Jurkat, Clone E6-1 (cell line): Measurements from ENCODE around the gene BRSK2.

Experiments
- DNase-seq: peaks from one replicate; pipeline ENCODE4 v3.0.0-alpha.2; 2011; ENCODE audit warnings: low read depth, low spot score
- H3K4me3 ChIP-seq: 2 replicates; pipeline ENCODE4 v1.5.1; 2011; ENCODE audit warnings: mild to moderate bottlenecking, low read length, control low read depth, moderate library complexity

The BRSK2 gene

DNA sequence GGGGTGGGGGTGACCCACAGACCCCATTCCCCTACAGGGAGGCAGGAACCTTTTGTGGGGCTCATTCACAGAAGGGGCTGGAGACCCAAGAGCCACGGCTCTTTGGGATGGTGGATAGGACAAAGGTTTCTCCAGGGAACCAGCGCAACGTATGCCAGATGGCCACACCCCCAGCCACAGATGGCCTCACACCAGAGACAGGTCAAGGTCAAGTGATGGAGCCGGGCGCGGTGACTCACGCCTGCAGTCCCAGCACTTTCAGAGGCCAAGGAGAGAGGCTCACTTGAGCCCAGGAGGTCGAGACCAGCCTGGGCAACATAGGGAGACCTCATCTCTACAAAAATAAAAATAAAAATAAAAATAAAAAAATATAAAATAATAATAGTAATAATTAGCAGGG, 17.1 kb upstream of the BRSK2 start:
- no peak overlapping the region for H3K4me3 ChIP-seq
- no peak for DNase-seq

DNA sequence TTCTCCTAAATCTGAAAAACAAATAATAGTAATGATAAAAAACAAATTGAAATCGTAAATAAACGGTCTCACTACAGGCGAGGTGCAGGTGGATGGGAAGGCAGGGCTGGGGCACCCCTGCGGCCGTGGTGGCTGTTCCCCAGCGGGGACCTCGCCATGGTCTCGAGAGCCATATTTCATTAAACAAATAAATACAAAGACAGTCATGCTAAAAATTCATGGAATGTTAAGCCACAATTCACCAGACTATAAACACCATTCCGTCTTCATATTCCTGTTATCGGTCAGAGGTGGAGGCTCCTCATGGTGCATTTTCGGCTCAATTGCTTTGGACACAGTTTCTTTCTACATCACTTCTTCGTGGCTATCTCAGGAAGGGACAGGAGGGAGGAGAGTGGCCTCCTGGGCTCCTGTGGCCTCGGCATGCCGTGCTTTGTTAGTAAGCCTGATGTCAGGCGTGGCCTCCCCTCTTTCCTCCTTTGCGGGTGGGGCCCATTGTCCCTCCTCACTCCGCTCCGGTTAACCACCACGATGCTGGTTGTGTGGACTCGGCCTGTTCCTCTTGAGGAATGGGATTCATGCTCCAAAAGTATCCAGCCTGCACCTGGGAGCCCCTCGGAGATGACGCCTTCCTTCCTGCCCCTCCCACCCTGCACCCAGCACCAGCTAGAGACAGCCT, 16.1 kb upstream of the BRSK2 start:
- no peak for DNase-seq
- no peak overlapping the region for H3K4me3 ChIP-seq

DNA sequence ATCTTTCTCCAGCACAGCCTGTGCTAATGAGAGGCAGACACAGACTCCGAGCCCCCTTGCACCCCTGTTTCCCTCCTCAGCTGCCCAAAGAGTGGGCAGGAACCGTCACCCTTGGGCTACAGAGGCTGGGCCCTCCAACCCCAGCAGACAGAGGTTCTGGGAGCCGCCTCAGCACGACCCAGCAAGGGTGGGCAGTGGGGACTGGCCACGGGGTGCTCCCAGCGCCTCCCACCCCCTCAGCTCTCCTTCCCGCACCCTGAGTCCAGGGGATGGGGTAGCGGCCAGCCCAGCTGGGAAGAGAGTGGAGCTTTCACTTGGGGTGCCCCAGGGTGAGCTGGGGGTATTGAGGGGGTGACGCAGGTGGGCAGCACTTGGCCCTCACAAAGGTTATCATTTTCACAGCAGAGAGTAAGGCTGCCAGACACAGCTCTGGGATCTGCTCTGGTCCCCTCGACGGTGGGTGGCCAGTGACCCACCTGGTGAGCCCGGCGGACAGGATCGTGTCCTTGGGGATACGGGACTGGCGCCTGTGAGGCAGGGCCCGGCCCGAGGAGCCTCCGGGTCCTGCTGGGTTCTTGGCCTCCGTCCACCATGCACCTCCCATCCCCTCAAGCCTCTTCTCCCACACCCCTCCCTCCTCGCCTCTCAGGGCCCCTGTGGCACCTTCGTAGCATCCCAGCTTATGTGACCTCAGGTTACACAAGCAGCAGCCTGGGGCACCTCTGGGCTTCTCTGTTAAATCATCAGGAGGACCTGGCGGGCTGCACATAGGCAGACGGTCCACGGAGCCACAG, 14.4 kb upstream of the BRSK2 start:
- DNase-seq, result no peak
- no peak overlapping the region for H3K4me3 ChIP-seq

DNA sequence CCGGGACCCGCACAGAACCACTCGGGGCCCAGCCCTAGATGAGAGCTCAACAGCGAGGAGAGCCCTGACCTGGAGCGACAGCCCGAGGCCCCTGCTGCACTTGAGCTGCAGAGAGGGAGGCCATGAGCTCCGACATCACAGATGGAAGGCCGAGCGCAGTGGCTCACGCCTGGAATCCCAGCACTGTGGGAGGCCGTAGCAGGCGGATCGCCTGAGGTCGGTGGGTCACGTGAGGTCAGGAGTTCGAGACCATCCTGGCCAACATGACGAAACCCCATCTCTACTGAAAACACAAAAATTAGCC, 13.8 kb upstream of the BRSK2 start:
- no peak overlapping the region for H3K4me3 ChIP-seq
- DNase-seq, result no peak

DNA sequence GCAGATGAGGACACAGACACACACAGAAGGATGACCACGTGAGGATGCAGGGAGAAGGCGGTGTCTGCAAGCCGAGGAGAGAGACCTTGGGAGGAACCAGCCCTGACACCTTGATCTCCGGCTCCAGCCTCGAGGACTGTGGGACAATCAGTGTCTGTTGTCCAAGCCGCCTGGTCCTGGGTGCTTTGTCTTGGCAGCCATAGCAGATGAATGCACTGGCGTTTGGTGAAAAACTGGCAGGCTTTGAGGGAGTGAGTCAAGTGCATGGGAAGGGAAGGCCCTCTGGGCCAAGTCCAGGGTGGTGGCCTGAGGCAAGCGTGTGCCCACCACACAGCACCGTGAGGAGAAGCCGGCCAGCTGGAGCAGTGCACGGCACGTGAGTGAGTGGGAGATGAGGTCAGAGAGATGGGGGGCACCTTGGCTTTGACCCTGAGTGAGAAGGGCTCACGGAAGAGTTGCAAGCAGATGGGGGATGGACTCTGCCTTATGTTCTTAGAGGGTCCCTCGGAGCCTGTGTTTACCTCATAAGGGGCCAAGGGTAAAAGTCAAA, 12.4 kb upstream of the BRSK2 start:
- DNase-seq, result no peak
- no peak overlapping the region for H3K4me3 ChIP-seq

DNA sequence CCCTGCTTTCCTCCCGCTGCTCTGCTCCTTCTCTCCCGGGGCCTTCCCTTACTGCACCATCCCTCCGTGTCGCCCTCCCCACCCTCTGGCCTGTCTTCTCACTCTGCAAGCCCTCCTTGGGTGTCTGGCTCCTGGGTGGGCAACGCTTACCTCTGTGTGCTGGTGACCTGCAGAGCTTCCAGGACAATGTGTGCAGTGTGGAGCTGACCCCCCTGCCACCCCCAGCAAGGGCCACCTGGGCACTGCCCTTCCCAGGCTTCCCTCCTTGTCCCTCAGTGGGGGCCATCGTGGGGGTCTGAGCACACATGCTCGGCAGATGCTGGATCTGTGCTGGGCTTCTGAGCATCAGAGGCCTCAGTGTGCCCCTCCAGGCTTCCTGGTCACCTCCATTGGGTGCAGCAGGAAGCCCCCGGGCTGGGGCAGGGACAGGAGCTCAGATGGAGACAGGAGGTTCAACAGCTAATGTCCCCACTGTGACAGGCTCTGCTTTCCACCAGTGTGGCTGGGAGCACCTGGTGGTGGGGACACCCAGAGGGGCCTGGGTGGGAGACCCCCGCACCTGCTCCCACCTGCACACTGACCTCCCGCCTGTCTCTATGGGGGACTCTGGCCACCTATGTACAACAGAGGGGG, 7.8 kb upstream of the BRSK2 start:
- H3K4me3 ChIP-seq, result no peak overlapping the region
- DNase-seq, result no peak

DNA sequence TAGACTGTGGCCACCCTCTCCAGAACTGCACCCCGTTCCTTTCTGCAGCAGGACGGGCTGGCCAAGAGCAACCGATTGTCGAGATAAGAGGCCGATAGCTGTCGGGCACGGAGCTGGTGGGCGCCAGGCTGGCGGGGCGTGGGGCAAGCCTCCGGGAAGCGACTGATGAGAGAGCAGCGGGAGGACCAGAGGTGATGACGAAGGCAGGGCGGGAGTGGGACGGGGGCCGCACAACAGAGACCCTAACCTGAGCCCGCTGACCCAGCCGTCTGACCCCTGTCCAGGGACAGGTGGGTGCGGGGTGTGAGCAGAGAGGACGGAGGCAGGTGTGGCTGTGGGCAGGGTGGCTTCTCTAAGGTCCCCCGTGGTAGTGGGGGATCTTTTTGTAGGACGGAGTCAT, 7.3 kb upstream of the BRSK2 start:
- H3K4me3 ChIP-seq, result peak overlapping the region; percentile 50
- no peak for DNase-seq

DNA sequence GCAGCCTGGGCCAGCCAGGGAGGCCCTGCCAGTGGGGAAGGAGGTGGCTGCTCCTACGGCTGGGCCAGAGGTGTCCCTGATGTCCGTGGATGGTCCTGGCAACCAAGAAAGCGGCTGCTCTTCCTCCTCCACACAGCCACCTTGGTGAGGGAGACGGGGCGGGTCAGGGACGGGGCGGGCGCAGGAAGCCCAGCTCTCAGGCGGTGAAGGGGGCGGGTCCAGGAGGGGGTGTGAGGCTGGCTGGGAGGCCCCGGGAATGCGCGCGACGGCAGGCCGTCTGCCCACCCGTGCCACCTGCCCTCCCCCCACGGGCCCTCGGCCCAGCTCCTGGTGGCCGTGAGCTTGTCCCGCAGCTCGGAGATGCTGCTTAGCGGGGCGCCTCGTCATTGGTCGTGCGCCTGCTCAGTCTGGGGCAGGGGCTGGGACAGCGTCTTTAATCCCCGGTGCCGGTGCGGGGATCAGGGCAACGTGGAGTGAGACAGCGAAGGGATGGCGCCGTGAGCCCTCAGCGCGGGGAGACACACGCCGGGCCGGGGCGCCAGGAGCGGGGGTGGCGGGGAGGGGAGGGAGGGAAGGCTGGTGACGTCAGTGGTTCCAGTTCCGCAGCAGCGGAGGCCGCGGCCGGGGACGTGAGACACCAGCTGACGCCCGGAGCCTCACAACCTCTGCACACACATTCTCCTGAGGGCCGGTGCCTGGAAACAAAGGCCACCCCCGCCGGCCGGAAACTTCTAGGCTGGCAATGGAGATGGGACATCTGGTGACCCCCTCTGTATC, 6.7 kb upstream of the BRSK2 start:
- H3K4me3 ChIP-seq, result peak overlapping the region; percentile 50
- peak; percentile 35 for DNase-seq

DNA sequence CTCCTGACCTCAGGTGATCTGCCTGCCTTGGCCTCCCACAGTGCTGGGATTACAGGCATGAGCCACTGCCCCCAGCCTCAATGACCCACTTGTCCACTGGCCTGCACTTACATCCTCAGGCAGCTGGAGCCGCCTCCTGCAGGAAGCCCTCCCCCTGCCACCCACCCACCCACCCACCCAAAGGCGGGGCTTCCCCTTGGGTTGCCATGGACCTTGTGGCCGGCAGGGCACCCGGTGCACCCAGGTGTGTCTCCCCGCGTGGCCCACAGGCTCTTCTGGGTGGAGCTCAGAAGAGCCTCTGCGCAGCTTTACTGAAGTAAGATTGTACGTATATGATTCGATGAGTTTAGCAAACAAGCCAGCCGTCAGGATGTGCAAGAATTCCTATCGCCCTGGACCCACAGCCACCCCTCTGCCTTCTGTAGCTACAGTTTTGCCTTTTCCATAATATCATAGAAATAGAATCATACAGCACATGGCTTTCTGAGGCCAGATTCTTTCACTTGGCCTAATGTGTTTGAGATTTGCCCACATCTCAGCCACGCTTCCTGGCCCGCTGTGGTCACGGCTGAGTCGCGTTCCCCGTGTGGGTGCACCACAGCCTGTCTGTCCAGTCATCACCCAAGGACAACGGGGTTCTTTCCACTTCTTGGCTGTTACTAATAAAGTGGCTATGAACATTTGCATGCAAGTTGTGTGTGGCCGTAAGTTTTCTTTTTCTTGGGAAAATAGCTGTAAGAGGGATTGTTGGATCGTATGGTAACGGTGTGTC, 5.3 kb upstream of the BRSK2 start:
- no peak overlapping the region for H3K4me3 ChIP-seq
- no peak for DNase-seq

DNA sequence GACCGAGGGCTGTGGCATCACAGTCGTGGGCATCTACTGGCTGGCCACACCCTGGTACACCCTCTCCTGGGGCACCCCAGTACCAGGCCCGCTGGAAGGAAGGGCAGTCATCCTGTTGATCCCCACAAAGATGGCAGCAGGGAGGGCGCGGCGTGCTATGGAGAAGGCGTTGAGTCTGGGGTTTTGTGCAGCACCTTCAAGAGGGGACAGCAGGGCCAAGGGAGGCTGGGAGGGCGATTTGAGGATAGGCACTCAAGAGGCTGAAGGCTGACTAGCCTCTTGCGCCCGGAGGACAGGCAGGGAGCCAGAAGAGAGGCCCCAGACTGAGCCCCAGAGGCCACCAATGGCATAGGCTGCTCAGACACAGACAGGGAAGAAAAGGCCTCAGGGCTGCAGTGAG, 2.2 kb upstream of the BRSK2 start:
- DNase-seq, result no peak
- no peak overlapping the region for H3K4me3 ChIP-seq

DNA sequence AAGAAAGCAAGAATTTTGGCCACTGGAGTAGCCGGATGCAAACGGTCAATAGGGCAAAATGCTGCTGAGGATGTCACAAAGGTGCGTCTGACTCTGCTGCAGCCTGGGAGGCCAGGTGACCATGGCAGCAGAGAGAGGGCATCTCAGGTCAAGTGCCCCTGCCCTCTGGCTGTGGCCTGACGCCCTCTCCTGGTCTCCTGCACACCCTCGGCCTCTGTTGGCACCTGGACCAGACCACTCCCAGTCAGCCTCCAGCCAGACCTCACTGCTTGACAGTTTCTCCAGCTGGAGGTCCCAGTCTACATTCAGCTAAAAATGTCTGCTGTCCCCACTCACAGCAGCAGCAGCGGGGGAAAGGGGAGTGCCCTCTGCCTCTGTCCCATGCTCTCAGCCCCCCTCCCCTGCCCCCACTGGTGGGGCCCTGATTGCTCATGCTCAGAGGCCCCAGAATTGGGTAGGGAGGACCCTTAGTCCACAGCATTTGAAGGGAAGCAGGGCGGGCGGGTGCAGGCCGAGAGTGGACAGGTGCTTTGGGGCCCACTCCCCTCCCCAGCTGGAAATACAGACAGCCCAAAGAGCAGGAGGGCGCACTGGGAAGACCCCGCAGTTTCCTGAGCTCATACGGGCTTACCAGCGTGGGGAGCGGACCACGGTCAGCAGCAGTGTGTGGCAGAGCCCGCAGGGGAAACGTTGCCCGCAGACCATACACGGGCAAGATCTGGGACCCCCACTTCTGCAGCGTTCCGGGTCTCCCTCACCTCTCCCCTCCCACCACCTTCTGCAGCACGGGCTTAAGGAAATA, 1.6 kb upstream of the BRSK2 start:
- DNase-seq, result no peak
- H3K4me3 ChIP-seq, result no peak overlapping the region

DNA sequence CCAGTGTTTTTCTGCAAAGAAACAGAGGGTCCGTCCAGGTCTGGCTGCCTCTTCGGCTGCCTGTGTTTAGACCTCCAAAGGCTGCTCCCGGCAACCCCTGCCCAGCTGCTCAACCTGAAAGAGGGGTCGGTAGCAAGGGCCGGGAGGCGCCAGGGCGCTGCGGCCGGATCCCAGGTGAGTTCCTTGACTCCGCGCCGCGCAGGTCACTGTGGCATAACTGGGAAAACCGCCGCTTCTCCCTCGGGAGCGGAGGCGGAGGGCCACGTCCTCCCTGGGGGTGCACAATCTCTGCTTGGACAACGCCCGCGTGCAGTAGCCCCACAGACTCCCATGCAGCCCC, 1.0 kb upstream of the BRSK2 start:
- no peak for DNase-seq
- peak overlapping the region; percentile 53 for H3K4me3 ChIP-seq

DNA sequence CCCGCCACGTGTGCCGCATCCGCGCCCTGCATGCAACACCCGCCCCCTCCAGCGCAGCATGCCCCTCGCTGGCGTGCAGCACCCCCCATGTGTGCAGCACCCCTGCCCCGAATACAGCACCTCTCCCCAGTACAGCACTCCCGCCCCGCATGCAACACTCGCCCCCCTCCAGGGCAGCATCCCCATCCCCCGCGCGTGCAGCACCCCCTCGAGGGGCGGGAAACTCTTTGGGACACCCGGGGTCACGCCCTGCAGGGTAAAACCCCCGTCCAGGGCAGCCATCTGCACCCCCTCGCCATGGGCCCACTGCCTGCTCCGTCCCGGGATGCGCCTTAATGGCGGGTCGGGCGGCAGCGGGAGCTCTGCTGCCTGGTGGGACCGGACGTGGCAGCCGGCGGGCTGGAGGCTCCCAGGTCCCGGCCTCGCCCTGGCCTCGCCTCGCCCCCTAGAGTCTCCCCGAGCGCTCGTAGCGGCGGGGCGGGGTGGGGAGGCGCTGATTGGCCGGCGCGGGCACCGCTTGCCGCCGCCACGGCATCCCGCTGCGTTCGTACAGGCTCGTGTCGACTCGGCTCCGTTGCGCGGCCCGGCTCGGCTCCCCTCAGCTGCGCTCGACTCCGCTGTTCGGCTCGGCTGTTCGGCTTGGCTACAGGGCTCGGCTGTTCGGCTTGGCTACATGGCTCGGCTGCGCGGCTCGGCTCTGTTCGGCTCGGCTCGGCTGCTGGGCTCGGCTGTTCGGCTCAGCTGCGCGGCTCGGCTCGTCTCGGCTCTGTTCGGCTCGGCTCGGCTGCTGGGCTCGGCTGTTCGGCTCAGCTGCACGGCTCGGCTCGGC, 417 bp upstream of the BRSK2 start:
- peak overlapping the region; percentile 53 for H3K4me3 ChIP-seq
- peak; percentile 89 for DNase-seq

DNA sequence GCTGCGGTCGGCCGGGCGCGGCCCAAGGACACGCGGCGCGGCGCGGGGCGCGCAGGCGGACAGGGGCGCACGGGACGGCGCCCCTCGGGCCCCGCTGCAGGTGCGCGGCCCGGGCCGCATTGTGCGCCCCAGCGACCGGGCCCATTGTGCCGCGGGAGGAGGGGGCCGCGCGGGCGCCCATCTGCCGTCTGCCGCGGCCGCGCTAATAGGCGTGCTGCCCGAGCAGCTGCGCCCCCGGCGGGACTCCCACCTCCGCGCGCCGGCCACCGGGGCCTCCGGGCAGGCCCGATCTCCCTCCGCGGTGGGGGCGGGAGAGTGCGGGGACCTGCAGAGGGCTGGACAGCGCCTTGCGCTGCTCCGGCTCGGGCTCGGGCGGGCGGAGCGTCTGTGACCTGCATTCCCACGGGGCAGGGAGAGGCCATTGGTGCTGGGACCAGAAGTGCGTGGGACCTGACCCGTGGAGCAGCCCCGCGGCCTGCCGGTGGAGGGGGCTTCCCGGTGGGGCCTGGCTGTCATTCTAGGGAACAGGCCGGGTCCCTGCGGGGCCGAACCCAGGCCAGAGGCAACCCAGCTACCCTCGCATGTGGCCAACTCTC, 933 bp downstream of the BRSK2 start:
- no peak overlapping the region for H3K4me3 ChIP-seq
- DNase-seq, result no peak

DNA sequence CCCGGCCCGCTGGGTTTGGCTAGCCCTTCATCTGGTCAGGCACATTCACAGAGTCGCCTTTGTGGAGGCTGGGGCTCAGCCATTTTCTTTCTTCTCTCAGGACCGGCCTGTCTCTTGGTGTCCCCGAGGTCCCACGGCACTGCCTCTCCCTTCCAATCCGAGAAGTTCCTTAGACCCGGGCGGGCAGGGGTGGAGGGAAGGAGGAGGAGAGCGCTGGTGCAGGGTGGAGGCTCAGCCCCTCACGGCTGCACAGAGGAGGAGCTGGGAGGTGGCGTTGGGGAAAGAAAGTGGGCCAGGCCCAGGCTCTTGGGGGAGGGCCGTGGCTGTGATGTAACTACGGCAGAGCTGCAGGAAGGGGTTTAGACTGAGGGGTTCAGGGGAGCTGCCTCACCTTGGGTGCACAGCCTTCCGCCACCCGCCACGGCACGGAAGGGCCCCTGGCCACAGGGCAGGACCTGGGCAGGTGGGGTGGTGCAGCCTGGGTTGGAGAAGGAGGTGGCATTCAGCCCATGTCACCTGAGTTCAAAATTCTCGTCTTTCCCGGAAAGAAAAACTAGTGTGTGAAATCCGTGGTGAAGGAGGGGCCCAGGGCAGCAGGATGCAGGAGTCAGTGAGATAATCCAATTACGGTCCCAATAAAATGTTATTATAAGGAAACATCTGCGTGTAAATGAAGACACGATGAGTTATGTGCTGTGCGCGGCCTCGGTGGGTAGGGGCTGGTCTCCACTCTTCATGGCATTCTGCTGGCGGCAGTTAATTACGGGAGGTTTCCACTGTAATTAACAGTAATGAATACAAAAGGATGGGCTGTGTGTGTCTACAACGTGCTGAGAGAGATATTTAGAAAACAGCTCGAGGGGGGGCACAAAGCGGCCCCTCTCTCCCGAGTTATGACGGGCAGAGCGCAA, 1.7 kb downstream of the BRSK2 start:
- DNase-seq, result no peak
- H3K4me3 ChIP-seq, result no peak overlapping the region

DNA sequence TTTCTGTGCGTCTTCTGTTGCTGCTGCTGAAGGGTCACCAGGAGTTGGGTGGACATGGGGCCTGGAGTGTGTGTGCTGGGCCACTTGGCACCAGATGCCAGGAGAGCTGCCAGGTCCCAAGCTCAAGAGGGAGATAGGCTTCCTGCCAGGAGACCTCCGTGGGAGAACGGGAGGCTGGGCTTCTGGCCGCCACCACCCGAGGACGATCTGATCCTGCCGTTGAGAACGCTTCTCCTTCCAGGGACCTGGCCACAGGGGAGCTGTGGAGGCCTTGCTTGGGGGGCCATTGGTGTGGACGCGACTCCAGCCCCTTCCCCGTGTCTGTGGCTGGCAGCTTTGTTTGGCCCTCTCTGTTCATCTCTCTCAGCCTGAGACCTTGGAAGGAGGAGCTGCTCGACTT, 2.4 kb downstream of the BRSK2 start:
- no peak overlapping the region for H3K4me3 ChIP-seq

More for the DNA sequence above, 2.4 kb downstream of the BRSK2 start:
- DNase-seq, result no peak
